K562 (cell line): ENCODE measurements around the gene WNT7B. TPM values are rescaled to one million over a fixed set of nuclear protein-coding genes. Genes with fewer than 3 reads are reported as not detected.
A peak's percentile ranks its signal among the peaks of the same experiment; 100 is the strongest.

Source experiments
- ATAC-seq: fragments of 200-7000 bp; cut with Tn5 transposase; 3 replicates; pipeline ENCODE4 v1.9.1; 2020; ENCODE audit warnings: moderate library complexity
- BruUV-seq: library from RNA; stranded (reverse); fragments of 400-500 nt; replicated peaks from 2 replicates; lab custom pipeline; 2021; lab: Mats Ljungman, UMichigan
- CTCF ChIA-PET: fragments of 300-600 bp; formaldehyde crosslinking; extraction: SDS; loops from one replicate; lab custom pipeline; 2021; ENCODE audit warnings: low intra/inter-chr PET ratio; lab: Yijun Ruan, JAX
- POLR2A ChIA-PET: fragments of 300-600, 350-650 bp; sonication (Branson Sonifier 250); formaldehyde crosslinking; extraction: SDS; loops from one replicate; lab custom pipeline; 2021; ENCODE audit warnings: antibody characterized with exemption, inconsistent platforms; lab: Yijun Ruan, JAX
- DNase-seq, 4 experiments: peaks; one replicate each; pipeline versions ENCODE4 v3.0.0 to v3.0.0-alpha.2; 2011 to 2018; ENCODE audit warnings: low spot score in 3 of 4, mixed read lengths in 3 of 4; ENCODE audit errors: extremely low read depth in 1 of 4
- FAIRE-seq: peaks from 2 replicates; lab custom pipeline; 2011; peaks lifted over from hg19 to GRCh38; lab: Jason Lieb, UNC
- H2AFZ ChIP-seq: 2 replicates; pipeline ENCODE4 v1.6.0; 2011; ENCODE audit warnings: low read depth, low read length, control low read depth, inconsistent platforms
- H3K27ac ChIP-seq: fragments of 200-600 bp; 3 replicates; pipeline ENCODE4 v1.8.0; 2011; ENCODE audit warnings: low read depth, mild to moderate bottlenecking, control low read depth, inconsistent platforms, low read length, moderate library complexity, mixed read lengths; ENCODE audit errors: extremely low read depth
- H3K27me3 ChIP-seq, 2 experiments: fragments of 300-600 bp in 1 of 2; 2 replicates in 1 of 2; 3 replicates in 1 of 2; pipeline versions ENCODE4 v1.6.0 to v1.8.0; 2011; ENCODE audit warnings: inconsistent platforms in 2 of 2, low read length in 2 of 2, mild to moderate bottlenecking in 1 of 2, mixed read lengths in 1 of 2, moderate library complexity in 1 of 2; ENCODE audit not compliant: control insufficient read depth in 2 of 2, insufficient read depth in 2 of 2
- H3K36me3 ChIP-seq: fragments of 300-600 bp; 3 replicates; pipeline ENCODE4 v1.8.0; 2011; ENCODE audit warnings: mild to moderate bottlenecking, low read length, inconsistent platforms; ENCODE audit not compliant: control insufficient read depth, insufficient read depth
- H3K4me1 ChIP-seq, 2 experiments: fragments of 200-600 bp in 1 of 2; replicated peaks in 1 of 2; 2 replicates in 1 of 2; 3 replicates in 1 of 2; pipeline versions ENCODE4 v1.5.1 to v1.8.0; 2011; ENCODE audit warnings: inconsistent platforms in 2 of 2, low read length in 2 of 2, mild to moderate bottlenecking in 1 of 2, mixed read lengths in 1 of 2, moderate library complexity in 1 of 2; ENCODE audit not compliant: control insufficient read depth in 2 of 2, insufficient read depth in 2 of 2
- H3K4me2 ChIP-seq: 2 replicates; pipeline ENCODE4 v1.6.1; 2011; ENCODE audit warnings: low read length, control low read depth, inconsistent platforms, mixed read lengths; ENCODE audit not compliant: insufficient read depth
- H3K4me3 ChIP-seq: fragments of 200-600 bp; sonication (generic), shearing (Covaris generic); 2 replicates; pipeline ENCODE4 v1.5.1; 2016; ENCODE audit warnings: control low read depth, inconsistent platforms
- H3K79me2 ChIP-seq: fragments of 200-600 bp; 3 replicates; pipeline ENCODE4 v1.8.0; 2011; ENCODE audit warnings: low read length, inconsistent platforms; ENCODE audit not compliant: control insufficient read depth, insufficient read depth
- H3K9ac ChIP-seq, 2 experiments: 2 replicates each; pipeline versions ENCODE4 v1.6.0 to v1.6.1; 2011; ENCODE audit warnings: low read depth in 2 of 2, low read length in 2 of 2, control low read depth in 1 of 2, inconsistent platforms in 1 of 2, mild to moderate bottlenecking in 1 of 2, mixed read lengths in 1 of 2; ENCODE audit not compliant: insufficient read depth in 1 of 2
- H3K9me1 ChIP-seq: one replicate; pipeline ENCODE4 v1.6.0; 2011; ENCODE audit warnings: inconsistent platforms, mild to moderate bottlenecking, low read length, moderate library complexity; ENCODE audit not compliant: control insufficient read depth, insufficient read depth
- H3K9me3 ChIP-seq: replicated peaks from 2 replicates; pipeline ENCODE4 v1.5.1; 2011; ENCODE audit warnings: low read depth, low read length, inconsistent platforms; ENCODE audit not compliant: control insufficient read depth, insufficient read depth
- H4K20me1 ChIP-seq: replicated peaks from 2 replicates; pipeline ENCODE4 v1.6.1; 2011; ENCODE audit warnings: low read length, inconsistent platforms, mixed read lengths; ENCODE audit not compliant: control insufficient read depth, insufficient read depth
- HEY1 ChIP-seq: fragments of 250-450 bp; sonication (Bioruptor Pico); IDR thresholded peaks from 2 replicates; pipeline ENCODE4 v1.5.0; 2020; ENCODE audit warnings: mild to moderate bottlenecking, moderate library complexity, borderline replicate concordance
- MBD2 ChIP-seq: sonication (generic); IDR thresholded peaks from 2 replicates; pipeline ENCODE4 v1.6.1; 2016; ENCODE audit warnings: low read depth, borderline replicate concordance
- PCBP2 ChIP-seq: fragments of 200-400 bp; formaldehyde crosslinking; IDR thresholded peaks from 2 replicates; pipeline ENCODE4 v1.6.1; 2018; ENCODE audit warnings: low read length, low read depth, mild to moderate bottlenecking, moderate library complexity; ENCODE audit not compliant: poor library complexity, severe bottlenecking
- RBBP5 ChIP-seq: fragments of 200-600 bp; sonication (generic); IDR thresholded peaks from 2 replicates; pipeline ENCODE4 v1.6.1; 2012; ENCODE audit warnings: borderline replicate concordance, mild to moderate bottlenecking, low read length, control low read depth, inconsistent platforms; ENCODE audit not compliant: insufficient read depth, poor library complexity, severe bottlenecking
- SREBF2 ChIP-seq: sonication (generic); formaldehyde crosslinking; IDR thresholded peaks from 2 replicates; pipeline ENCODE4 v1.4.0; 2020; ENCODE audit warnings: mild to moderate bottlenecking, missing genetic modification reagents
- ZNF224 ChIP-seq: sonication (generic); formaldehyde crosslinking; IDR thresholded peaks from 2 replicates; pipeline ENCODE4 v1.8.0; 2022; ENCODE audit warnings: mild to moderate bottlenecking, missing genetic modification reagents
- ZNF668 ChIP-seq: fragments of 250-450 bp; sonication (Bioruptor Pico); IDR thresholded peaks from 2 replicates; pipeline ENCODE4 v1.8.0; 2022; ENCODE audit warnings: mild to moderate bottlenecking, inconsistent platforms
- WGBS: fragments of 100-300 bp; shearing (Covaris generic); methylation state at CpG from one replicate; pipeline ENCODE4 v1.1.6; 2016; ENCODE audit warnings: low coverage, mixed read lengths; ENCODE audit not compliant: insufficient coverage; ENCODE audit errors: missing lambda C conversion rate; 5-methylcytosine and 5-hydroxymethylcytosine counted together
- in situ Hi-C: fragments of 300-500 bp; cut with MboI; formaldehyde crosslinking; loops from 4 replicates; pipeline ENCODE4 v1.15.0; 2018; ENCODE audit warnings: inconsistent platforms, mixed read lengths
- intact Hi-C: fragments of 100-400 bp; cut with micrococcal nuclease; formaldehyde crosslinking; loops from 2 replicates; pipeline ENCODE4 v1.14.2; 2022
- polyA plus RNA-seq, 8 experiments: library from polyadenylated mRNA; depleted of rRNA in 4 of 8; stranded (reverse) in 5 of 8; unstranded in 3 of 8; fragments of >200 nt; fragmentation: Nextera tagmentation in 2 of 8; fragmentation: Illumina TruSeq in 1 of 8; extraction: Ambion mirVana in 2 of 8; extraction: Trizol in 1 of 8; gene quantifications; 2 replicates each; pipeline versions ENCODE4 v1.2.1 to v1.2.3, GENCODE V29; 2011 to 2014; ENCODE audit warnings: inconsistent platforms in 1 of 8, missing spikeins in 1 of 8
- total RNA-seq, 7 experiments: library from RNA; depleted of rRNA in 6 of 7; stranded (reverse); fragments of >200 nt in 6 of 7; fragmentation: Illumina TruSeq in 2 of 7; extraction: Trizol in 2 of 7; gene quantifications; 2 replicates each; pipeline versions ENCODE4 v1.2.1 to v1.2.3, GENCODE V29; 2011 to 2021; ENCODE audit warnings: low replicate concordance in 1 of 7
- TF ChIP-seq, protein P1 (sequence below): fragments of 250-450 bp; sonication (Bioruptor Pico); IDR thresholded peaks from 2 replicates; pipeline ENCODE4 v1.8.0; 2021; ENCODE audit warnings: mild to moderate bottlenecking, moderate library complexity

The WNT7B gene
- total and polyA plus RNA-seq, 9 of the 15 experiments (the other 6 are each of a cell fraction or from before 2014, with no cell fraction given), result not detected

DNA sequence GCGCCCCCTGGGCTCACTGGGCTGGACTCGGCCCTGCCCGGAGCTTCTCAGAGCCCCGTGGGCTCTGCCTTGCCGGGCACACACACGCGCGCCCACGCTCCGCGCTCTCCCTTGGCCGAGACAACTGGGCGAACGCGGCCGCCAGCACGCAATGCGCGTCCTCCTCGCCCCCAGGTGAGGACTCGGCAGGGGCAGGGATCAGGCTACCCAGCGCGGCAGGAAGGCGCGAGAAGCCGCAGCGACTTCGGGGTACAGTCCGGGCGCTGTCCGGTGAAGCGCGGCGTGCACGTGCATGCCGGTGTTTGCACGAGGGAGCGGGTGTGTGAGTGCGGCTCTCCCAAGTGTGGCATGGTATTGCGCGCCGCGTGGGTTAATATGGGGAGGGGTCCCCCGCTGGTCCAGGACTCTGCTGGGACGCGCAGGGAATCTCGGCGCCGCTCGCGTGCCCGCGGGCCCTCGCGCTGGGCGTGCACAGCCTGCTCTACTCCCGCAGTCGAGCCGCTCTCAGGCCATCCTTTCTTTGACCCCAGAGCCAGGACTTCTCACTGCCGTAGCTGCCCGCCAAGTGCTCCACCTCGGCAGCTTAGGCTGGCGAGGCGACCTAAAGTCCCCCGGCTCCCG is 5.4 kb downstream of the WNT7B start:
- POLR2A ChIA-PET, result no interaction called here
- Histone ChIP-seq H3K4me2 (no peak overlapping the region), H3K4me3 (no peak overlapping the region), H4K20me1 (0 out of 2 replicates have a peak, but pooled peaks cover 4% of the 10 kb centered on the region), H3K9me3 (no peaks in the 10 kb centered on the region), H3K79me2 (no peaks in the 10 kb centered on the region), H2AFZ (no peak overlapping the region), H3K27me3 (peaks cover 0 to 32% of the 10 kb centered on the region in 2 experiments; a peak in 3 of 5 replicates), H3K4me1 (peaks cover 0 to 15% of the 10 kb centered on the region in 2 experiments; a peak in 1 of 5 replicates), H3K27ac (no peak overlapping the region), H3K36me3 (no peaks in the 10 kb centered on the region), H3K9ac (no peak overlapping the region), H3K9me1 (no peaks in the 10 kb centered on the region)
- intact Hi-C loops (no loop called here), in situ Hi-C loops (no loop called here)
- CTCF ChIA-PET, result no interaction called here
- DNase-seq (no peak), FAIRE-seq (no peak), ATAC-seq (no peak)
- BruUV-seq, result no TSS peak
- 31% methylated on average over 50 of the region's 66 CpGs for WGBS
- TF ChIP-seq, protein P1, sequence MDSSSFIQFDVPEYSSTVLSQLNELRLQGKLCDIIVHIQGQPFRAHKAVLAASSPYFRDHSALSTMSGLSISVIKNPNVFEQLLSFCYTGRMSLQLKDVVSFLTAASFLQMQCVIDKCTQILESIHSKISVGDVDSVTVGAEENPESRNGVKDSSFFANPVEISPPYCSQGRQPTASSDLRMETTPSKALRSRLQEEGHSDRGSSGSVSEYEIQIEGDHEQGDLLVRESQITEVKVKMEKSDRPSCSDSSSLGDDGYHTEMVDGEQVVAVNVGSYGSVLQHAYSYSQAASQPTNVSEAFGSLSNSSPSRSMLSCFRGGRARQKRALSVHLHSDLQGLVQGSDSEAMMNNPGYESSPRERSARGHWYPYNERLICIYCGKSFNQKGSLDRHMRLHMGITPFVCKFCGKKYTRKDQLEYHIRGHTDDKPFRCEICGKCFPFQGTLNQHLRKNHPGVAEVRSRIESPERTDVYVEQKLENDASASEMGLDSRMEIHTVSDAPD (CRISPR knock-in tag), result no peak

DNA sequence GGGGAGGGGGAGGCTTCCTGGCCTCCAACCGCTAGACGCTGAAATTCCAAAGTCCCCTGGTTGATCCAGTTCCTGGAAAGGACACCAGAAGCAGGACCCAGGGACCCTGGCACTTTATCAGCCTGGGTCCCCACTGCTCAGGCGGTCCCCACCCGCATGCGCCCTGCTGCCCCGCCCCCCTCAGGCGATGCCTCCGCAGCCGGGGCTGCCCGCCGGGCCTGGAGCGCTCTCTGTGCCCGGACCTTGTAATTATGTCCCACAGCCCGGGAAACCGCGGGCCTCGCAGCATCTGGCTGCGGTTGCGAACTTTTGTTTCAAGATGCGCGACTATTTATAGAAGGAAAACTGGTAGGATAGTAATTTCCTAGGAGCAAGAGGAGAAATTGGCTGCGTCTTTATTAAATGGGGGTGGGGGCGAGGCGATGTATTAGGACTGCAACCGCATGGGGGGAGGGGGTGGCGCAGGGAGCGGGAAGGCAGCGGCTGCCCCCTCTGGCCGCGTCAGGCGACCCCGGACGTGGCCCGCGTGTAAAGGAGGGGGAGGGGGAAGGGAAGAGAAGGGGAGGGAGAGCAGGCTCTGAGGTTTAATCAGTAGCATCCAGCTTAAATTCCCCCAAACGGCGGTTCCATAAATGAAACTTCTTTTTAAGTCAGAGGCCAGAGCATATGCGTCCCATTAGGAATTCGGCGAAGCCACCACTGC is 6.1 kb downstream of the WNT7B start:
- CTCF ChIA-PET, result no interaction called here
- TF ChIP-seq HEY1, result no peak
- no peak for TF ChIP-seq PCBP2
- no peak for TF ChIP-seq ZNF224 (CRISPR knock-in tag)
- TF ChIP-seq ZNF668 (CRISPR knock-in tag), result no peak
- TF ChIP-seq RBBP5, result no peak
- TF ChIP-seq MBD2, result no peak
- no peak for TF ChIP-seq SREBF2
- Histone ChIP-seq H3K27me3 (peaks cover 0 to 36% of the 10 kb centered on the region in 2 experiments; a peak in 3 of 5 replicates), H3K4me1 (peaks cover 0 to 12% of the 10 kb centered on the region in 2 experiments; a peak in 1 of 5 replicates), H3K36me3 (no peaks in the 10 kb centered on the region), H3K4me2 (no peak overlapping the region), H3K4me3 (no peak overlapping the region), H3K27ac (no peak overlapping the region), H2AFZ (no peak overlapping the region), H3K9me1 (no peaks in the 10 kb centered on the region), H3K9me3 (no peaks in the 10 kb centered on the region), H4K20me1 (peaks cover 7% of the 10 kb centered on the region; the same call in 1 of the 2 replicates), H3K9ac (no peak overlapping the region), H3K79me2 (no peaks in the 10 kb centered on the region)
- POLR2A ChIA-PET, result no interaction called here
- no TSS peak for BruUV-seq
- in situ Hi-C loops (no loop called here), intact Hi-C loops (no loop called here)
- no peak for FAIRE-seq
- DNase-seq, result peak in 1 of 4 experiments; percentile 18
- WGBS, result 20% methylated on average over 13 of the region's 40 CpGs
- no peak for ATAC-seq
